ENCODE data around the gene SORBS2.

DNA sequence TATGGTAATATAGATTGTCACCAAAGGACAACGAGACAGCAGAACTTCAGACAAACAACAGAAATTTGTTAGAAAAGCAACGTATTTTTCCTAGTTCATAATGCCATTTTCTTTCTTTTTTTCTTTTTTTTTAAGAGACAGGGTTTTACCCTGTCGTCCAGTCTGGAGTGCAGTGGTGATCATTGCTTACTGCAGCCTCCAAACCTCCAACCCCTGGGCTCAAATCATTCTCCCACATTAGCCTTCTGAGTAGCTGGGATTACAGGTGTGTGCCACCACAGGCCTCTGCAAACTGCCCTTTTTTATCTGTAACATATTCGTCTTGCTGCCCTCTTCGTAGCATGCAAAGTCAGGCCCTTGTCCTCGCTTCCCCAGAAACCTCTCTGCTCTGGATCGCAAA, 160.1 kb downstream of the SORBS2 start:
- TF ChIP-seq, protein P1, sequence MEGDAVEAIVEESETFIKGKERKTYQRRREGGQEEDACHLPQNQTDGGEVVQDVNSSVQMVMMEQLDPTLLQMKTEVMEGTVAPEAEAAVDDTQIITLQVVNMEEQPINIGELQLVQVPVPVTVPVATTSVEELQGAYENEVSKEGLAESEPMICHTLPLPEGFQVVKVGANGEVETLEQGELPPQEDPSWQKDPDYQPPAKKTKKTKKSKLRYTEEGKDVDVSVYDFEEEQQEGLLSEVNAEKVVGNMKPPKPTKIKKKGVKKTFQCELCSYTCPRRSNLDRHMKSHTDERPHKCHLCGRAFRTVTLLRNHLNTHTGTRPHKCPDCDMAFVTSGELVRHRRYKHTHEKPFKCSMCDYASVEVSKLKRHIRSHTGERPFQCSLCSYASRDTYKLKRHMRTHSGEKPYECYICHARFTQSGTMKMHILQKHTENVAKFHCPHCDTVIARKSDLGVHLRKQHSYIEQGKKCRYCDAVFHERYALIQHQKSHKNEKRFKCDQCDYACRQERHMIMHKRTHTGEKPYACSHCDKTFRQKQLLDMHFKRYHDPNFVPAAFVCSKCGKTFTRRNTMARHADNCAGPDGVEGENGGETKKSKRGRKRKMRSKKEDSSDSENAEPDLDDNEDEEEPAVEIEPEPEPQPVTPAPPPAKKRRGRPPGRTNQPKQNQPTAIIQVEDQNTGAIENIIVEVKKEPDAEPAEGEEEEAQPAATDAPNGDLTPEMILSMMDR (IDR thresholded peaks at IDR 0.05) = no peak
- no peak for TF ChIP-seq POLR2A (IDR thresholded peaks at IDR 0.05)
